T-helper 17 cell (primary cell): Measurements from ENCODE around the gene SMURF1. TPM values are rescaled to one million over a fixed set of nuclear protein-coding genes. Genes with fewer than 3 reads are reported as not detected.

ENCODE experiments used
- ATAC-seq: fragments of 150-1000 bp; cut with Tn5 transposase; 2 replicates; pipeline ENCODE4 v1.10.0; 2021; ENCODE audit warnings: mild to moderate bottlenecking, moderate library complexity
- DNase-seq, 3 donors: peaks; one replicate each; pipeline versions ENCODE4 v3.0.0 to v3.0.0-alpha.2; 2020 to 2021
- H3K9me3 ChIP-seq: one replicate; pipeline ENCODE4 v1.7.0; 2013; ENCODE audit warnings: low read length, mild to moderate bottlenecking; ENCODE audit not compliant: control insufficient read depth, poor library complexity, severe bottlenecking
- H3K27ac Mint-ChIP-seq: one replicate; pipeline ENCODE4 v1.8.0; 2022; ENCODE audit warnings: mild to moderate bottlenecking, moderate library complexity, mixed read lengths
- H3K27me3 Mint-ChIP-seq: one replicate; pipeline ENCODE4 v1.8.0; 2022; ENCODE audit warnings: mixed read lengths
- H3K36me3 Mint-ChIP-seq: one replicate; pipeline ENCODE4 v1.8.0; 2022; ENCODE audit warnings: low read depth, mixed read lengths
- H3K4me1 Mint-ChIP-seq: one replicate; pipeline ENCODE4 v1.8.0; 2022; ENCODE audit warnings: mild to moderate bottlenecking, mixed read lengths
- H3K4me3 Mint-ChIP-seq: one replicate; pipeline ENCODE4 v1.8.0; 2022; ENCODE audit warnings: mild to moderate bottlenecking, moderate library complexity, mixed read lengths
- total RNA-seq, 4 donors: library from RNA in 2 of 4; stranded (reverse) in 2 of 4; gene quantifications; one replicate each; pipeline ENCODE4 v1.2.3 and lab custom pipeline; 2022 to 2026

The SMURF1 gene
- total RNA-seq, 2 donors from 2014 or later = 30.8 to 39.8 TPM

- DNase-seq (no peak), ATAC-seq (no peak)
- H3K9me3 ChIP-seq = no peaks in the 10 kb centered on the region
- no peak overlapping the region for H3K4me3 Mint-ChIP-seq
- no peaks in the 10 kb centered on the region for H3K36me3 Mint-ChIP-seq
- H3K27ac Mint-ChIP-seq = no peak overlapping the region
- H3K27me3 Mint-ChIP-seq = no peaks in the 10 kb centered on the region
- peaks cover 25% of the 10 kb centered on the region for H3K4me1 Mint-ChIP-seq
These were observed 20.3 kb downstream of the SMURF1 start for GRCh38 chr7:99123571-99124033.

- Mint-ChIP-seq H3K27ac (no peak overlapping the region), H3K4me3 (no peak overlapping the region), H3K4me1 (peaks cover 29% of the 10 kb centered on the region), H3K27me3 (no peaks in the 10 kb centered on the region), H3K36me3 (no peaks in the 10 kb centered on the region)
- ATAC-seq (no peak), DNase-seq (no peak)
- H3K9me3 ChIP-seq = no peaks in the 10 kb centered on the region
These were observed 21.1 kb downstream of the SMURF1 start for GRCh38 chr7:99122762-99123161.

- H3K4me3 Mint-ChIP-seq = no peak overlapping the region
- DNase-seq (no peak), ATAC-seq (no peak)
- H3K36me3 Mint-ChIP-seq = no peaks in the 10 kb centered on the region
- no peaks in the 10 kb centered on the region for H3K27me3 Mint-ChIP-seq
- H3K27ac Mint-ChIP-seq = no peak overlapping the region
- H3K4me1 Mint-ChIP-seq = peaks cover 23% of the 10 kb centered on the region
- H3K9me3 ChIP-seq = no peaks in the 10 kb centered on the region
These were observed 22.3 kb downstream of the SMURF1 start for GRCh38 chr7:99121496-99122021.

- H3K4me3 Mint-ChIP-seq = no peak overlapping the region
- H3K27me3 Mint-ChIP-seq = no peaks in the 10 kb centered on the region
- H3K4me1 Mint-ChIP-seq = peaks cover 26% of the 10 kb centered on the region
- no peaks in the 10 kb centered on the region for H3K36me3 Mint-ChIP-seq
- DNase-seq (no peak), ATAC-seq (no peak)
- no peak overlapping the region for H3K27ac Mint-ChIP-seq
- no peaks in the 10 kb centered on the region for H3K9me3 ChIP-seq
These were observed 23.0 kb downstream of the SMURF1 start for GRCh38 chr7:99120916-99121315.

- Mint-ChIP-seq H3K27ac (no peak overlapping the region), H3K4me1 (peaks cover 22% of the 10 kb centered on the region), H3K27me3 (no peaks in the 10 kb centered on the region), H3K36me3 (no peaks in the 10 kb centered on the region), H3K4me3 (no peak overlapping the region)
- ATAC-seq (no peak), DNase-seq (no peak)
- no peaks in the 10 kb centered on the region for H3K9me3 ChIP-seq
These were observed 23.4 kb downstream of the SMURF1 start for GRCh38 chr7:99120501-99120900.

- Mint-ChIP-seq H3K4me1 (peaks cover 18% of the 10 kb centered on the region), H3K27me3 (no peaks in the 10 kb centered on the region), H3K4me3 (no peak overlapping the region), H3K36me3 (peaks cover 3% of the 10 kb centered on the region), H3K27ac (no peak overlapping the region)
- H3K9me3 ChIP-seq = no peaks in the 10 kb centered on the region
- no peak for DNase-seq
- no peak for ATAC-seq
These were observed 25.8 kb downstream of the SMURF1 start for GRCh38 chr7:99118077-99118476.

GRCh38 chr7:99116144-99116543 is 27.8 kb downstream of the SMURF1 start:
- H3K36me3 Mint-ChIP-seq = peaks cover 6% of the 10 kb centered on the region
- H3K9me3 ChIP-seq = no peaks in the 10 kb centered on the region
- H3K27me3 Mint-ChIP-seq = no peaks in the 10 kb centered on the region
- DNase-seq = no peak
- H3K27ac Mint-ChIP-seq = no peak overlapping the region
- no peak overlapping the region for H3K4me3 Mint-ChIP-seq
- peaks cover 31% of the 10 kb centered on the region for H3K4me1 Mint-ChIP-seq
- ATAC-seq = no peak

GRCh38 chr7:99115379-99115778 is 28.5 kb downstream of the SMURF1 start:
- Mint-ChIP-seq H3K36me3 (peaks cover 6% of the 10 kb centered on the region), H3K27me3 (no peaks in the 10 kb centered on the region), H3K27ac (no peak overlapping the region), H3K4me3 (no peak overlapping the region), H3K4me1 (peaks cover 35% of the 10 kb centered on the region)
- DNase-seq = no peak
- H3K9me3 ChIP-seq = no peaks in the 10 kb centered on the region
- no peak for ATAC-seq

- no peaks in the 10 kb centered on the region for H3K27me3 Mint-ChIP-seq
- H3K27ac Mint-ChIP-seq = peak overlapping the region; percentile 37
- ATAC-seq = no peak
- peaks cover 6% of the 10 kb centered on the region for H3K36me3 Mint-ChIP-seq
- peaks cover 39% of the 10 kb centered on the region for H3K4me1 Mint-ChIP-seq
- DNase-seq = no peak
- no peaks in the 10 kb centered on the region for H3K9me3 ChIP-seq
- H3K4me3 Mint-ChIP-seq = no peak overlapping the region
These were observed 30.9 kb downstream of the SMURF1 start for GRCh38 chr7:99112979-99113378.

- H3K4me3 Mint-ChIP-seq = no peak overlapping the region
- ATAC-seq = peak; percentile 50
These were observed 31.8 kb downstream of the SMURF1 start for GRCh38 chr7:99112097-99112496.

GRCh38 chr7:99111591-99111990 is 32.3 kb downstream of the SMURF1 start:
- ATAC-seq (no peak), DNase-seq (no peak)
- peaks cover 6% of the 10 kb centered on the region for H3K36me3 Mint-ChIP-seq
- no peak overlapping the region for H3K4me3 Mint-ChIP-seq
- H3K9me3 ChIP-seq = no peaks in the 10 kb centered on the region
- peaks cover 45% of the 10 kb centered on the region for H3K4me1 Mint-ChIP-seq
- peak overlapping the region; percentile 47 for H3K27ac Mint-ChIP-seq
- H3K27me3 Mint-ChIP-seq = no peaks in the 10 kb centered on the region

More at GRCh38 chr7:99112097-99112496, 31.8 kb downstream of the SMURF1 start:
- peaks cover 45% of the 10 kb centered on the region for H3K4me1 Mint-ChIP-seq
- no peak for DNase-seq
- H3K27ac Mint-ChIP-seq = peak overlapping the region; percentile 47
- H3K9me3 ChIP-seq = no peaks in the 10 kb centered on the region
- peaks cover 6% of the 10 kb centered on the region for H3K36me3 Mint-ChIP-seq
- H3K27me3 Mint-ChIP-seq = no peaks in the 10 kb centered on the region

GRCh38 chr7:99109108-99110051 is 34.5 kb downstream of the SMURF1 start:
- ATAC-seq = peak; percentile 27
- no peak for DNase-seq
- no peaks in the 10 kb centered on the region for H3K27me3 Mint-ChIP-seq
- H3K36me3 Mint-ChIP-seq = peaks cover 8% of the 10 kb centered on the region
- no peak overlapping the region for H3K27ac Mint-ChIP-seq
- H3K9me3 ChIP-seq = no peaks in the 10 kb centered on the region
- H3K4me1 Mint-ChIP-seq = peaks cover 54% of the 10 kb centered on the region
- H3K4me3 Mint-ChIP-seq = peak overlapping the region; percentile 62

- H3K4me3 Mint-ChIP-seq = no peak overlapping the region
- H3K9me3 ChIP-seq = no peaks in the 10 kb centered on the region
- H3K36me3 Mint-ChIP-seq = peaks cover 8% of the 10 kb centered on the region
- ATAC-seq (no peak), DNase-seq (no peak)
- no peak overlapping the region for H3K27ac Mint-ChIP-seq
- H3K4me1 Mint-ChIP-seq = peaks cover 60% of the 10 kb centered on the region
- no peaks in the 10 kb centered on the region for H3K27me3 Mint-ChIP-seq
These were observed 35.3 kb downstream of the SMURF1 start for GRCh38 chr7:99108613-99109012.
